A673 (cell line): ENCODE data around the gene ALDOA. TPM values are rescaled to one million over a fixed set of nuclear protein-coding genes. Genes with fewer than 3 reads are reported as not detected.
A peak's percentile ranks its signal among the peaks of the same experiment; 100 is the strongest.

ENCODE experiments used
- BruUV-seq: library from RNA; stranded (reverse); fragments of 400-500 nt; replicated peaks from 2 replicates; lab custom pipeline; 2021; lab: Mats Ljungman, UMichigan
- CTCF ChIA-PET: fragments of 300-600 bp; sonication (Branson Sonifier 250); formaldehyde crosslinking; loops from one replicate; lab custom pipeline; 2022; ENCODE audit warnings: antibody characterized with exemption; lab: Charles Lee
- POLR2A ChIA-PET: fragments of 300-600 bp; sonication (Branson Sonifier 250); formaldehyde crosslinking; loops from one replicate; lab custom pipeline; 2022; ENCODE audit warnings: antibody characterized with exemption; ENCODE audit not compliant: low non-redundant PET; lab: Charles Lee
- DNase-seq: peaks from one replicate; pipeline ENCODE4 v3.0.0-alpha.2; 2015; ENCODE audit warnings: low spot score
- H3K27ac ChIP-seq: fragments of 200-600 bp; sonication (generic); 2 replicates; pipeline ENCODE4 v1.5.1; 2016; ENCODE audit warnings: mixed run types, low read depth, mild to moderate bottlenecking, mixed read lengths, antibody characterized with exemption, low read length; ENCODE audit not compliant: poor library complexity, severe bottlenecking
- H3K27me3 ChIP-seq: fragments of 200-600 bp; sonication (generic); replicated peaks from 2 replicates; pipeline ENCODE4 v1.6.1; 2017; ENCODE audit warnings: mixed run types, low read depth, mild to moderate bottlenecking, mixed read lengths, antibody characterized with exemption, low read length; ENCODE audit not compliant: insufficient read depth, poor library complexity
- H3K36me3 ChIP-seq: fragments of 200-600 bp; sonication (generic); 2 replicates; pipeline ENCODE4 v1.6.1; 2016; ENCODE audit warnings: mixed run types, mild to moderate bottlenecking, mixed read lengths, antibody characterized with exemption, low read length; ENCODE audit not compliant: insufficient read depth, poor library complexity, severe bottlenecking
- H3K4me1 ChIP-seq: fragments of 200-600 bp; sonication (generic); 2 replicates; pipeline ENCODE4 v1.6.1; 2017; ENCODE audit warnings: mixed run types, mild to moderate bottlenecking, mixed read lengths, antibody characterized with exemption, low read length; ENCODE audit not compliant: insufficient read depth, poor library complexity, severe bottlenecking
- H3K4me3 ChIP-seq: fragments of 200-600 bp; sonication (generic); 2 replicates; pipeline ENCODE4 v1.5.1; 2016; ENCODE audit warnings: low read depth, mixed run types, mild to moderate bottlenecking, mixed read lengths, low read length; ENCODE audit not compliant: poor library complexity, severe bottlenecking
- H3K9me3 ChIP-seq: fragments of 200-600 bp; sonication (generic); 2 replicates; pipeline ENCODE4 v1.6.1; 2016; ENCODE audit warnings: mixed run types, low read depth, mild to moderate bottlenecking, mixed read lengths, antibody characterized with exemption, low read length; ENCODE audit not compliant: poor library complexity, severe bottlenecking
- CTCF ChIP-seq: fragments of 300-800, 200-600 bp; sonication (generic); conservative IDR thresholded peaks from 2 replicates; pipeline ENCODE4 v1.5.1; 2017; ENCODE audit warnings: low read depth, mild to moderate bottlenecking, antibody characterized with exemption, low read length, moderate library complexity, mixed read lengths
- EZH2 ChIP-seq: fragments of 200-600 bp; sonication (generic); IDR thresholded peaks from 2 replicates; pipeline ENCODE4 v1.6.1; 2017; ENCODE audit warnings: borderline replicate concordance, low read depth, mild to moderate bottlenecking, mixed read lengths, antibody characterized with exemption, low read length; ENCODE audit not compliant: poor library complexity, severe bottlenecking
- intact Hi-C: fragments of 100-400 bp; cut with micrococcal nuclease; formaldehyde crosslinking; loops from one replicate; pipeline ENCODE4 v1.10.0; 2022; ENCODE audit not compliant: unreplicated experiment
- total RNA-seq: library from RNA; stranded (reverse); gene quantifications from 2 replicates; pipeline ENCODE4 v1.2.3, GENCODE V29; 2021

ALDOA gene
- total RNA-seq, 1 experiment from 2014 or later = 1,729 TPM

GRCh38 chr16:30060346-30060745, 5.2 kb upstream of the ALDOA start:
- Histone ChIP-seq H3K4me3 (no peak overlapping the region), H3K36me3 (peaks cover 24% of the 10 kb centered on the region), H3K27ac (peak overlapping the region; percentile 17), H3K4me1 (peaks cover 20% of the 10 kb centered on the region), H3K9me3 (no peaks in the 10 kb centered on the region), H3K27me3 (no peaks in the 10 kb centered on the region)
- BruUV-seq = no TSS peak
- ChIA-PET CTCF (no interaction called here), POLR2A (no interaction called here)
- DNase-seq = no peak
- intact Hi-C loops = loop anchor here (10.0 kb wide), 1 partner anchor 634 kb away; the partner anchor contains the start of gene SRCAP
- TF ChIP-seq EZH2 = no peak
- TF ChIP-seq CTCF = no peak

GRCh38 chr16:30060836-30061554, 4.6 kb upstream of the ALDOA start:
- Histone ChIP-seq H3K36me3 (peaks cover 18% of the 10 kb centered on the region), H3K4me3 (no peak overlapping the region), H3K27me3 (no peaks in the 10 kb centered on the region), H3K9me3 (no peaks in the 10 kb centered on the region), H3K4me1 (peaks cover 20% of the 10 kb centered on the region), H3K27ac (peak overlapping the region; percentile 17)
- BruUV-seq = no TSS peak
- ChIA-PET POLR2A (interaction anchor here (0.7 kb wide), 1 partner anchor 28 kb away, joined by 9 read pairs; no protein-coding TSS in a partner anchor), CTCF (interaction anchor here (0.6 kb wide), 2 partner anchors 16 to 18 kb away, joined by 4 to 5 read pairs; no protein-coding TSS in a partner anchor)
- TF ChIP-seq EZH2 (no peak), CTCF (no peak)
- intact Hi-C loops = loop anchor here (10.0 kb wide), 1 partner anchor 634 kb away; the partner anchor contains the start of gene SRCAP
- no peak for DNase-seq

GRCh38 chr16:30063278-30063892, 2.2 kb upstream of the ALDOA start:
- TF ChIP-seq CTCF = no peak
- no peak for TF ChIP-seq EZH2
- ChIA-PET CTCF (no interaction called here), POLR2A (no interaction called here)
- H3K27me3 ChIP-seq = no peaks in the 10 kb centered on the region
- DNase-seq = no peak
- intact Hi-C loops = loop anchor here (10.0 kb wide), 1 partner anchor 631 kb away; the partner anchor contains the start of gene SRCAP
- BruUV-seq = no TSS peak
- H3K9me3 ChIP-seq = no peaks in the 10 kb centered on the region
- peaks cover 34% of the 10 kb centered on the region for H3K4me1 ChIP-seq
- H3K27ac ChIP-seq = peak overlapping the region; percentile 97
- H3K4me3 ChIP-seq = peak overlapping the region; percentile 85
- H3K36me3 ChIP-seq = peaks cover 35% of the 10 kb centered on the region
